Smooth muscle cell (in vitro differentiated cells): Measurements from ENCODE around the gene ZNF142. TPM values are rescaled to one million over a fixed set of nuclear protein-coding genes. Genes with fewer than 3 reads are reported as not detected.
A peak's percentile ranks its signal among the peaks of the same experiment; 100 is the strongest.

ENCODE experiments used
- DNase-seq: peaks from one replicate; lab custom pipeline; 2025; ENCODE audit not compliant: unreplicated experiment; lab: John Stamatoyannopoulos, UW
- H2AFZ ChIP-seq: fragments of 200-600 bp; sonication (generic); 2 replicates; pipeline ENCODE4 v1.6.0; 2016; ENCODE audit warnings: antibody characterized with exemption, low read depth, mild to moderate bottlenecking
- H3F3A ChIP-seq: fragments of 200-600 bp; sonication (generic); 2 replicates; pipeline ENCODE4 v1.6.0; 2017; ENCODE audit warnings: antibody characterized with exemption, low read depth
- H3K27ac ChIP-seq: fragments of 200-600 bp; sonication (generic); 2 replicates; pipeline ENCODE4 v1.5.1; 2016; ENCODE audit warnings: low read depth, mild to moderate bottlenecking
- H3K27me3 ChIP-seq: fragments of 200-600 bp; sonication (generic); 2 replicates; pipeline ENCODE4 v1.6.1; 2016; ENCODE audit warnings: low read depth, mild to moderate bottlenecking
- H3K36me3 ChIP-seq: fragments of 200-600 bp; sonication (generic); 2 replicates; pipeline ENCODE4 v1.5.1; 2016; ENCODE audit warnings: low read depth
- H3K4me1 ChIP-seq: fragments of 200-600 bp; sonication (generic); 2 replicates; pipeline ENCODE4 v1.5.1; 2016; ENCODE audit warnings: low read depth
- H3K4me2 ChIP-seq: fragments of 200-600 bp; sonication (generic); 2 replicates; pipeline ENCODE4 v1.6.0; 2016; ENCODE audit warnings: mild to moderate bottlenecking
- H3K4me3 ChIP-seq: fragments of 200-600 bp; sonication (generic); 2 replicates; pipeline ENCODE4 v1.5.1; 2016; ENCODE audit warnings: mild to moderate bottlenecking
- H3K79me2 ChIP-seq: fragments of 200-600 bp; sonication (generic); 2 replicates; pipeline ENCODE4 v1.6.0; 2016; ENCODE audit warnings: low read depth, mild to moderate bottlenecking
- H3K9ac ChIP-seq: fragments of 200-600 bp; sonication (generic); 2 replicates; pipeline ENCODE4 v1.6.0; 2016; ENCODE audit warnings: low read depth
- H3K9me3 ChIP-seq: fragments of 200-600 bp; sonication (generic); replicated peaks from 2 replicates; pipeline ENCODE4 v1.5.1; 2016; ENCODE audit warnings: low read depth
- H4K20me1 ChIP-seq: fragments of 200-600 bp; sonication (generic); 2 replicates; pipeline ENCODE4 v1.6.0; 2016; ENCODE audit warnings: low read depth
- CTCF ChIP-seq: fragments of 200-600 bp; sonication (generic); IDR thresholded peaks from 2 replicates; pipeline ENCODE4 v1.5.1; 2017; ENCODE audit warnings: borderline replicate concordance, mild to moderate bottlenecking, antibody characterized with exemption; ENCODE audit not compliant: insufficient read depth, poor library complexity, severe bottlenecking
- WGBS: methylation state at CpG from one replicate; pipeline ENCODE4 v1.1.7; 2016; ENCODE audit warnings: low lambda C conversion rate; 5-methylcytosine and 5-hydroxymethylcytosine counted together
- polyA plus RNA-seq: library from polyadenylated mRNA; unstranded; fragments of >200 nt; fragmentation: Nextera tagmentation; extraction: Ambion mirVana; gene quantifications from 2 replicates; pipeline ENCODE4 v1.2.1, GENCODE V29; 2016
- small RNA-seq: library from RNA; depleted of rRNA; stranded (forward); fragments of <200 nt; gene quantifications from one replicate; pipeline ENCODE3, GENCODE V24; 2014
- total RNA-seq: library from RNA; depleted of rRNA; stranded (reverse); fragments of >200 nt; gene quantifications from 2 replicates; pipeline ENCODE4 v1.2.3, GENCODE V29; 2014

ZNF142 gene
- total and polyA plus RNA-seq, 2 experiments from 2014 or later = 5.8 to 7.3 TPM

GRCh38 chr2:218607436-218608115, 51.8 kb downstream of the ZNF142 start, which contains the start of gene PLCD4:
TSS of gene PLCD4 (plus strand) at chr2:218607899. CDS start at chr2:218615740, 7,841 bp downstream.
- no peaks in the 10 kb centered on the region for H3F3A ChIP-seq
- peaks cover 5% of the 10 kb centered on the region for H3K27me3 ChIP-seq
- no peaks in the 10 kb centered on the region for H4K20me1 ChIP-seq
- peak within 1 kb of the TSS; percentile 54 for H2AFZ ChIP-seq
- H3K79me2 ChIP-seq = no peaks in the 10 kb centered on the region
- H3K4me1 ChIP-seq = peaks cover 9% of the 10 kb centered on the region
- no peaks in the 10 kb centered on the region for H3K9me3 ChIP-seq
- no peak within 1 kb of the TSS for H3K27ac ChIP-seq
- peak within 1 kb of the TSS; percentile 59 for H3K4me2 ChIP-seq
- no peak for TF ChIP-seq CTCF
- no peak for DNase-seq
- WGBS = 28% methylated on average over 8 of the region's 8 CpGs
- H3K4me3 ChIP-seq = no peak within 1 kb of the TSS
- H3K9ac ChIP-seq = no peak within 1 kb of the TSS
- no peaks in the 10 kb centered on the region for H3K36me3 ChIP-seq

GRCh38 chr2:218605432-218605831, 54.0 kb downstream of the ZNF142 start:
- Histone ChIP-seq H3K27me3 (no peaks in the 10 kb centered on the region), H4K20me1 (no peaks in the 10 kb centered on the region), H3K36me3 (no peaks in the 10 kb centered on the region), H3K9me3 (no peaks in the 10 kb centered on the region), H3K4me3 (no peak overlapping the region), H3K79me2 (no peaks in the 10 kb centered on the region), H3F3A (no peaks in the 10 kb centered on the region), H3K27ac (no peak overlapping the region), H3K4me1 (peaks cover 9% of the 10 kb centered on the region), H3K9ac (no peak overlapping the region), H2AFZ (no peak overlapping the region), H3K4me2 (no peak overlapping the region)
- no peak for TF ChIP-seq CTCF
- 84% methylated on average over 2 of the region's 2 CpGs for WGBS
- no peak for DNase-seq

Small RNAs within 50 kb of the gene (small RNA-seq; reads per million reads assigned to genes)
- gene RNU6-136P = not detected

Other genes with a start within 250 kb of the ZNF142 start
- gene VIL1, start 240.5 kb downstream of the ZNF142 start, total RNA-seq = not detected in 2 replicates
- 0.14 and 0.15 TPM in 2 replicates for gene VIL1, start 240.5 kb downstream of the ZNF142 start, polyA plus RNA-seq
- gene USP37, start 91.3 kb downstream of the ZNF142 start, total RNA-seq = 10.8 and 14.2 TPM in 2 replicates
- 3.6 and 4.2 TPM in 2 replicates for gene USP37, start 91.3 kb downstream of the ZNF142 start, polyA plus RNA-seq
- gene CNOT9, start 90.8 kb downstream of the ZNF142 start, total RNA-seq = 47.2 and 57.8 TPM in 2 replicates
- 16.5 and 26.0 TPM in 2 replicates for gene CNOT9, start 90.8 kb downstream of the ZNF142 start, polyA plus RNA-seq
- 0.18 TPM in 2 replicates for gene PLCD4, start 51.7 kb downstream of the ZNF142 start, total RNA-seq
- gene PLCD4, start 51.7 kb downstream of the ZNF142 start, polyA plus RNA-seq = 0.63 and 2.5 TPM in 2 replicates
- 23.8 and 44.3 TPM in 2 replicates for gene BCS1L, start 60 bp upstream of the ZNF142 start, total RNA-seq
- gene BCS1L, start 60 bp upstream of the ZNF142 start, polyA plus RNA-seq = 39.5 and 41.1 TPM in 2 replicates
- gene RNF25, start 12.4 kb upstream of the ZNF142 start, total RNA-seq = 43.1 and 44.3 TPM in 2 replicates
- gene RNF25, start 12.4 kb upstream of the ZNF142 start, polyA plus RNA-seq = 33.5 and 36.1 TPM in 2 replicates
- 22.2 and 22.7 TPM in 2 replicates for gene STK36, start 12.5 kb upstream of the ZNF142 start, total RNA-seq
- gene STK36, start 12.5 kb upstream of the ZNF142 start, polyA plus RNA-seq = 18.8 and 32.3 TPM in 2 replicates
- gene TTLL4, start 51.2 kb upstream of the ZNF142 start, total RNA-seq = 21.5 and 38.3 TPM in 2 replicates
- gene TTLL4, start 51.2 kb upstream of the ZNF142 start, polyA plus RNA-seq = 22.5 and 24.3 TPM in 2 replicates
- 9.6 and 11.2 TPM in 2 replicates for gene CYP27A1, start 122.5 kb upstream of the ZNF142 start, total RNA-seq
- gene CYP27A1, start 122.5 kb upstream of the ZNF142 start, polyA plus RNA-seq = 11.5 and 14.9 TPM in 2 replicates
- not detected in 2 replicates for gene PRKAG3, start 172.2 kb upstream of the ZNF142 start, total RNA-seq
- not detected in 2 replicates for gene PRKAG3, start 172.2 kb upstream of the ZNF142 start, polyA plus RNA-seq
- 9.3 and 12.1 TPM in 2 replicates for gene WNT6, start 200.2 kb upstream of the ZNF142 start, total RNA-seq
- 7.9 and 44.6 TPM in 2 replicates for gene WNT6, start 200.2 kb upstream of the ZNF142 start, polyA plus RNA-seq
- gene WNT10A, start 221.2 kb upstream of the ZNF142 start, total RNA-seq = 3.5 and 3.6 TPM in 2 replicates
- 2.3 and 21.2 TPM in 2 replicates for gene WNT10A, start 221.2 kb upstream of the ZNF142 start, polyA plus RNA-seq